NB4 (cell line): ENCODE results near the gene FAR1.

ENCODE experiments used
- POLR2A ChIP-seq: IDR thresholded peaks from 2 replicates; pipeline ENCODE4 v1.6.1; 2011; ENCODE audit warnings: mild to moderate bottlenecking; ENCODE audit not compliant: insufficient read length; ENCODE audit errors: extremely low read depth
- TF ChIP-seq, protein P1 (sequence below): IDR thresholded peaks from 2 replicates; pipeline ENCODE4 v1.6.1; 2011; ENCODE audit warnings: low read depth, low read length
- TF ChIP-seq, protein P2 (sequence below): IDR thresholded peaks from one replicate; pipeline ENCODE4 v1.5.1; 2012; ENCODE audit warnings: low read depth, low read length

GRCh38 chr11:13745165-13745564 is 76.7 kb downstream of the FAR1 start:
- TF ChIP-seq, protein P1, sequence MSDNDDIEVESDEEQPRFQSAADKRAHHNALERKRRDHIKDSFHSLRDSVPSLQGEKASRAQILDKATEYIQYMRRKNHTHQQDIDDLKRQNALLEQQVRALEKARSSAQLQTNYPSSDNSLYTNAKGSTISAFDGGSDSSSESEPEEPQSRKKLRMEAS = no peak
- TF ChIP-seq, protein P2, sequence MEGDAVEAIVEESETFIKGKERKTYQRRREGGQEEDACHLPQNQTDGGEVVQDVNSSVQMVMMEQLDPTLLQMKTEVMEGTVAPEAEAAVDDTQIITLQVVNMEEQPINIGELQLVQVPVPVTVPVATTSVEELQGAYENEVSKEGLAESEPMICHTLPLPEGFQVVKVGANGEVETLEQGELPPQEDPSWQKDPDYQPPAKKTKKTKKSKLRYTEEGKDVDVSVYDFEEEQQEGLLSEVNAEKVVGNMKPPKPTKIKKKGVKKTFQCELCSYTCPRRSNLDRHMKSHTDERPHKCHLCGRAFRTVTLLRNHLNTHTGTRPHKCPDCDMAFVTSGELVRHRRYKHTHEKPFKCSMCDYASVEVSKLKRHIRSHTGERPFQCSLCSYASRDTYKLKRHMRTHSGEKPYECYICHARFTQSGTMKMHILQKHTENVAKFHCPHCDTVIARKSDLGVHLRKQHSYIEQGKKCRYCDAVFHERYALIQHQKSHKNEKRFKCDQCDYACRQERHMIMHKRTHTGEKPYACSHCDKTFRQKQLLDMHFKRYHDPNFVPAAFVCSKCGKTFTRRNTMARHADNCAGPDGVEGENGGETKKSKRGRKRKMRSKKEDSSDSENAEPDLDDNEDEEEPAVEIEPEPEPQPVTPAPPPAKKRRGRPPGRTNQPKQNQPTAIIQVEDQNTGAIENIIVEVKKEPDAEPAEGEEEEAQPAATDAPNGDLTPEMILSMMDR = no peak
- no peak for TF ChIP-seq POLR2A
